K562 (cell line): ENCODE measurements around the gene ANKRD44. TPM values are rescaled to one million over a fixed set of nuclear protein-coding genes. Genes with fewer than 3 reads are reported as not detected.

Experiments
- CLOCK ChIP-seq: fragments of 250-450 bp; sonication (Bioruptor Pico); IDR thresholded peaks from 2 replicates; pipeline ENCODE4 v1.4.0; 2020; ENCODE audit warnings: mild to moderate bottlenecking, moderate library complexity, borderline replicate concordance
- EHMT2 ChIP-seq: fragments of 450-650 bp; IDR thresholded peaks from 2 replicates; pipeline ENCODE4 v1.6.1; 2018; ENCODE audit warnings: antibody characterized with exemption
- HEY1 ChIP-seq: fragments of 250-450 bp; sonication (Bioruptor Pico); IDR thresholded peaks from 2 replicates; pipeline ENCODE4 v1.5.0; 2020; ENCODE audit warnings: mild to moderate bottlenecking, moderate library complexity, borderline replicate concordance
- NR2C1 ChIP-seq, 2 experiments: fragments of 450-650 bp; IDR thresholded peaks; 2 replicates each; pipeline ENCODE4 v1.6.1; 2017; ENCODE audit warnings: mild to moderate bottlenecking in 2 of 2, antibody characterized with exemption in 1 of 2, inconsistent platforms in 1 of 2, missing compliant biosample characterization in 1 of 2, missing genetic modification characterization in 1 of 2
- RNF219 ChIP-seq: fragments of 250-450 bp; sonication (Bioruptor Pico); IDR thresholded peaks from 2 replicates; pipeline ENCODE4 v1.5.0; 2022; ENCODE audit warnings: mild to moderate bottlenecking
- ZNF584 ChIP-seq: fragments of 200-800 bp; sonication (Bioruptor generic); IDR thresholded peaks from 2 replicates; pipeline ENCODE4 v1.6.1; 2016; ENCODE audit warnings: low read depth, mild to moderate bottlenecking, missing genetic modification characterization, missing compliant biosample characterization
- polyA plus RNA-seq, 8 experiments: library from polyadenylated mRNA; depleted of rRNA in 4 of 8; stranded (reverse) in 5 of 8; unstranded in 3 of 8; fragments of >200 nt; fragmentation: Nextera tagmentation in 2 of 8; fragmentation: Illumina TruSeq in 1 of 8; extraction: Ambion mirVana in 2 of 8; extraction: Trizol in 1 of 8; gene quantifications; 2 replicates each; pipeline versions ENCODE4 v1.2.1 to v1.2.3, GENCODE V29; 2011 to 2014; ENCODE audit warnings: inconsistent platforms in 1 of 8, missing spikeins in 1 of 8
- total RNA-seq, 7 experiments: library from RNA; depleted of rRNA in 6 of 7; stranded (reverse); fragments of >200 nt in 6 of 7; fragmentation: Illumina TruSeq in 2 of 7; extraction: Trizol in 2 of 7; gene quantifications; 2 replicates each; pipeline versions ENCODE4 v1.2.1 to v1.2.3, GENCODE V29; 2011 to 2021; ENCODE audit warnings: low replicate concordance in 1 of 7

ANKRD44 gene
- total and polyA plus RNA-seq, 9 of the 15 experiments (the other 6 are each of a cell fraction or from before 2014, with no cell fraction given): 0.03 to 0.64 (median 0.07) TPM; not detected in 3

GRCh38 chr2:197130318-197130717 is 180.3 kb downstream of the ANKRD44 start (continued):
- TF ChIP-seq CLOCK (CRISPR knock-in tag): no peak
- no peak for TF ChIP-seq ZNF584
- TF ChIP-seq NR2C1 (IDR thresholded peaks at IDR 0.05): no peak
- no peak for TF ChIP-seq NR2C1 (tag; IDR thresholded peaks at IDR 0.05)
- TF ChIP-seq EHMT2: no peak
- no peak for TF ChIP-seq RNF219 (CRISPR knock-in tag)
- no peak for TF ChIP-seq HEY1 (CRISPR knock-in tag)
